ENCODE measurements around the gene OSBPL3.

Gene OSBPL3

GRCh38 chr7:24936121-24936824 is 43.7 kb downstream of the OSBPL3 start:
- Mint-ChIP-seq H3K27me3 (no peaks in the 10 kb centered on the region), H3K4me3 (peak overlapping the region in 1 of 2 donors; percentile 32), H3K9me3 (no peaks in the 10 kb centered on the region), H3K4me1 (ENCODE audit: low read depth in 2 of 2) (peaks cover 29 to 57% of the 10 kb centered on the region in 2 donors), H3K27ac (peak overlapping the region; percentile 27 to 35), H3K36me3 (ENCODE audit: insufficient read depth) (peaks cover 7% of the 10 kb centered on the region)
- DNase-seq: no peak
- no peak for ATAC-seq (replicated peaks)

GRCh38 chr7:24933298-24933697 is 46.7 kb downstream of the OSBPL3 start:
- Mint-ChIP-seq H3K27ac (no peak overlapping the region), H3K36me3 (ENCODE audit: insufficient read depth) (peaks cover 4% of the 10 kb centered on the region), H3K9me3 (no peaks in the 10 kb centered on the region), H3K4me3 (no peak overlapping the region), H3K27me3 (no peaks in the 10 kb centered on the region), H3K4me1 (ENCODE audit: low read depth in 2 of 2) (peaks cover 21 to 67% of the 10 kb centered on the region in 2 donors)
- ATAC-seq (replicated peaks): no peak
- no peak for DNase-seq

GRCh38 chr7:24932815-24933214 is 47.2 kb downstream of the OSBPL3 start:
- Mint-ChIP-seq H3K4me3 (no peak overlapping the region), H3K36me3 (ENCODE audit: insufficient read depth) (peaks cover 6% of the 10 kb centered on the region)

GRCh38 chr7:24932389-24932788 is 47.6 kb downstream of the OSBPL3 start:
- Mint-ChIP-seq H3K27me3 (no peaks in the 10 kb centered on the region), H3K4me1 (ENCODE audit: low read depth in 2 of 2) (peaks cover 24 to 71% of the 10 kb centered on the region in 2 donors)

More at GRCh38 chr7:24932815-24933214, 47.2 kb downstream of the OSBPL3 start:
- Mint-ChIP-seq H3K4me1 (ENCODE audit: low read depth in 2 of 2) (peaks cover 24 to 71% of the 10 kb centered on the region in 2 donors), H3K27ac (no peak overlapping the region), H3K27me3 (no peaks in the 10 kb centered on the region), H3K9me3 (no peaks in the 10 kb centered on the region)
- ATAC-seq (replicated peaks) (no peak), DNase-seq (no peak)

GRCh38 chr7:24931844-24932243 is 48.1 kb downstream of the OSBPL3 start:
- DNase-seq (no peak), ATAC-seq (replicated peaks) (no peak)
- no peaks in the 10 kb centered on the region for H3K9me3 Mint-ChIP-seq
- H3K4me3 Mint-ChIP-seq: no peak overlapping the region
- peaks cover 23 to 71% of the 10 kb centered on the region in 2 donors for H3K4me1 Mint-ChIP-seq (ENCODE audit: low read depth in 2 of 2)
- no peak overlapping the region for H3K27ac Mint-ChIP-seq
- H3K36me3 Mint-ChIP-seq (ENCODE audit: insufficient read depth): peaks cover 6% of the 10 kb centered on the region
- H3K27me3 Mint-ChIP-seq: no peaks in the 10 kb centered on the region

More at GRCh38 chr7:24932389-24932788, 47.6 kb downstream of the OSBPL3 start:
- no peak overlapping the region for H3K27ac Mint-ChIP-seq
- H3K4me3 Mint-ChIP-seq: no peak overlapping the region
- peaks cover 6% of the 10 kb centered on the region for H3K36me3 Mint-ChIP-seq (ENCODE audit: insufficient read depth)
- no peak for DNase-seq
- no peak for ATAC-seq (replicated peaks)
- no peaks in the 10 kb centered on the region for H3K9me3 Mint-ChIP-seq

GRCh38 chr7:24930856-24931255 is 49.1 kb downstream of the OSBPL3 start:
- DNase-seq (no peak), ATAC-seq (replicated peaks) (no peak)
- H3K36me3 Mint-ChIP-seq (ENCODE audit: insufficient read depth): peaks cover 6% of the 10 kb centered on the region
- H3K27me3 Mint-ChIP-seq: no peaks in the 10 kb centered on the region
- no peaks in the 10 kb centered on the region for H3K9me3 Mint-ChIP-seq
- H3K27ac Mint-ChIP-seq: no peak overlapping the region
- peaks cover 18 to 71% of the 10 kb centered on the region in 2 donors for H3K4me1 Mint-ChIP-seq (ENCODE audit: low read depth in 2 of 2)
- H3K4me3 Mint-ChIP-seq: no peak overlapping the region

- ATAC-seq (replicated peaks) (no peak), DNase-seq (no peak)
- Mint-ChIP-seq H3K4me1 (ENCODE audit: low read depth in 2 of 2) (peaks cover 35 to 82% of the 10 kb centered on the region in 2 donors), H3K4me3 (no peak overlapping the region), H3K36me3 (ENCODE audit: insufficient read depth) (peaks cover 3% of the 10 kb centered on the region), H3K27ac (peak overlapping the region in 1 of 2 donors; percentile 16), H3K9me3 (no peaks in the 10 kb centered on the region), H3K27me3 (no peaks in the 10 kb centered on the region)
Measured at GRCh38 chr7:24926623-24927524, 53.1 kb downstream of the OSBPL3 start.

GRCh38 chr7:24924375-24924774 is 55.6 kb downstream of the OSBPL3 start:
- H3K27me3 Mint-ChIP-seq: no peaks in the 10 kb centered on the region
- peaks cover 3% of the 10 kb centered on the region for H3K36me3 Mint-ChIP-seq (ENCODE audit: insufficient read depth)
- DNase-seq: peak in 1 of 3 experiments; percentile 8
- ATAC-seq (replicated peaks): peak; percentile 84
- H3K4me1 Mint-ChIP-seq (ENCODE audit: low read depth in 2 of 2): peaks cover 49 to 83% of the 10 kb centered on the region in 2 donors
- H3K4me3 Mint-ChIP-seq: peak overlapping the region; percentile 11 to 42
- H3K27ac Mint-ChIP-seq: peak overlapping the region; percentile 80 to 92
- H3K9me3 Mint-ChIP-seq: no peaks in the 10 kb centered on the region

- Mint-ChIP-seq H3K4me1 (ENCODE audit: low read depth in 2 of 2) (peaks cover 57 to 89% of the 10 kb centered on the region in 2 donors), H3K27me3 (no peaks in the 10 kb centered on the region), H3K36me3 (ENCODE audit: insufficient read depth) (peaks cover 3% of the 10 kb centered on the region), H3K9me3 (no peaks in the 10 kb centered on the region), H3K27ac (peak overlapping the region; percentile 80 to 92), H3K4me3 (peak overlapping the region; percentile 40 to 42)
- DNase-seq (no peak), ATAC-seq (replicated peaks) (peak; percentile 43)
Measured at GRCh38 chr7:24923172-24923865, 56.7 kb downstream of the OSBPL3 start.

GRCh38 chr7:24922099-24922773 is 57.7 kb downstream of the OSBPL3 start:
- no peak for ATAC-seq (replicated peaks)
- no peaks in the 10 kb centered on the region for H3K9me3 Mint-ChIP-seq
- H3K4me1 Mint-ChIP-seq (ENCODE audit: low read depth in 2 of 2): peaks cover 59 to 88% of the 10 kb centered on the region in 2 donors
- H3K36me3 Mint-ChIP-seq (ENCODE audit: insufficient read depth): no peaks in the 10 kb centered on the region
- no peaks in the 10 kb centered on the region for H3K27me3 Mint-ChIP-seq
- H3K27ac Mint-ChIP-seq: peak overlapping the region; percentile 80 to 92
- no peak for DNase-seq
- peak overlapping the region; percentile 40 to 42 for H3K4me3 Mint-ChIP-seq

- Mint-ChIP-seq H3K4me3 (peak overlapping the region; percentile 12 to 61), H3K27ac (peak overlapping the region; percentile 71 to 78), H3K4me1 (ENCODE audit: low read depth in 2 of 2) (peaks cover 59 to 88% of the 10 kb centered on the region in 2 donors), H3K36me3 (ENCODE audit: insufficient read depth) (no peaks in the 10 kb centered on the region), H3K27me3 (no peaks in the 10 kb centered on the region), H3K9me3 (no peaks in the 10 kb centered on the region)
- ATAC-seq (replicated peaks) (no peak), DNase-seq (no peak)
Measured at GRCh38 chr7:24921362-24921679, 58.7 kb downstream of the OSBPL3 start.

- H3K27ac Mint-ChIP-seq: peak overlapping the region; percentile 71 to 78
- peaks cover 63 to 85% of the 10 kb centered on the region in 2 donors for H3K4me1 Mint-ChIP-seq (ENCODE audit: low read depth in 2 of 2)
Measured at GRCh38 chr7:24920451-24921361, 59.3 kb downstream of the OSBPL3 start.

More at GRCh38 chr7:24920451-24921361, 59.3 kb downstream of the OSBPL3 start:
- peak overlapping the region; percentile 12 to 61 for H3K4me3 Mint-ChIP-seq
- DNase-seq: no peak
- H3K9me3 Mint-ChIP-seq: no peaks in the 10 kb centered on the region
- ATAC-seq (replicated peaks): no peak
- H3K36me3 Mint-ChIP-seq (ENCODE audit: insufficient read depth): no peaks in the 10 kb centered on the region
- H3K27me3 Mint-ChIP-seq: no peaks in the 10 kb centered on the region
